H1 (cell line): ENCODE results near the gene E2F1. TPM values are rescaled to one million over a fixed set of nuclear protein-coding genes. Genes with fewer than 3 reads are reported as not detected.

ENCODE experiments used
- CTCF ChIA-PET: fragments of 300-600 bp; sonication (Branson Sonifier 250); formaldehyde crosslinking; loops from one replicate; lab custom pipeline; 2021; ENCODE audit not compliant: partially characterized antibody; lab: Charles Lee
- POLR2A ChIA-PET: fragments of 300-600 bp; sonication (Branson Sonifier 250); formaldehyde crosslinking; loops from one replicate; lab custom pipeline; 2021; ENCODE audit warnings: inconsistent platforms; ENCODE audit not compliant: partially characterized antibody; lab: Charles Lee
- DNase-seq, 2 experiments: peaks; one replicate each; pipeline versions ENCODE4 v3.0.0 to v3.0.0-alpha.2; 2010 to 2022; ENCODE audit warnings: low spot score in 2 of 2, low read depth in 1 of 2, mixed read lengths in 1 of 2
- FAIRE-seq: peaks from 2 replicates; lab custom pipeline; 2011; peaks lifted over from hg19 to GRCh38; lab: Jason Lieb, UNC
- H2AFZ ChIP-seq: 2 replicates; pipeline ENCODE4 v1.8.1; 2012; ENCODE audit warnings: low read length, inconsistent platforms
- H2AK5ac ChIP-seq: 2 replicates; pipeline ENCODE4 v1.6.1; 2013; ENCODE audit warnings: low read depth, low read length
- H2BK120ac ChIP-seq: replicated peaks from 2 replicates; pipeline ENCODE3; 2013; ENCODE audit warnings: low read depth, low read length, inconsistent platforms
- H2BK12ac ChIP-seq: 2 replicates; pipeline ENCODE4 v1.6.1; 2013; ENCODE audit warnings: low read depth, low read length
- H2BK15ac ChIP-seq: 2 replicates; pipeline ENCODE4 v1.6.1; 2013; ENCODE audit warnings: low read length
- H2BK20ac ChIP-seq: 2 replicates; pipeline ENCODE4 v1.6.1; 2013; ENCODE audit warnings: low read length
- H2BK5ac ChIP-seq: 2 replicates; pipeline ENCODE4 v1.6.1; 2013; ENCODE audit warnings: low read depth, low read length
- H3K14ac ChIP-seq: 2 replicates; pipeline ENCODE4 v1.6.1; 2013; ENCODE audit warnings: inconsistent platforms; ENCODE audit not compliant: insufficient read length
- H3K18ac ChIP-seq: 2 replicates; pipeline ENCODE4 v1.6.1; 2013; ENCODE audit warnings: low read length; ENCODE audit errors: extremely low read depth
- H3K23ac ChIP-seq: 2 replicates; pipeline ENCODE4 v1.6.1; 2013; ENCODE audit warnings: inconsistent platforms; ENCODE audit not compliant: insufficient read length
- H3K23me2 ChIP-seq: 2 replicates; pipeline ENCODE4 v1.6.1; 2013; ENCODE audit warnings: low read depth, low read length
- H3K27ac ChIP-seq: 2 replicates; pipeline ENCODE4 v1.6.1; 2011; ENCODE audit warnings: low read depth, low read length, inconsistent platforms
- H3K27me3 ChIP-seq, 4 experiments: replicated peaks in 1 of 4; 1 replicate in 1 of 4; 2 replicates in 3 of 4; pipeline versions ENCODE4 v1.6.1 to v1.8.1; 2011 to 2013; ENCODE audit warnings: low read length in 3 of 4, mild to moderate bottlenecking in 3 of 4, inconsistent platforms in 2 of 4, mixed read lengths in 2 of 4, moderate library complexity in 1 of 4; ENCODE audit not compliant: control insufficient read depth in 3 of 4, insufficient read depth in 3 of 4; ENCODE audit errors: extremely low read depth in 1 of 4
- H3K36me3 ChIP-seq, 4 experiments: 2 replicates each; pipeline versions ENCODE4 v1.6.1 to v1.8.1; 2011 to 2013; ENCODE audit warnings: mild to moderate bottlenecking in 4 of 4, low read length in 3 of 4, moderate library complexity in 2 of 4, control low read depth in 1 of 4, inconsistent platforms in 1 of 4; ENCODE audit not compliant: insufficient read depth in 4 of 4, control insufficient read depth in 2 of 4
- H3K4ac ChIP-seq: replicated peaks from 2 replicates; pipeline ENCODE3; 2013; ENCODE audit warnings: low read length, low read depth, mixed read lengths, inconsistent platforms; ENCODE audit not compliant: insufficient read length
- H3K4me1 ChIP-seq, 4 experiments: replicated peaks in 1 of 4; 1 replicate in 1 of 4; 2 replicates in 3 of 4; pipeline versions ENCODE4 v1.6.1 to v1.8.1; 2011 to 2013; ENCODE audit warnings: low read length in 3 of 4, inconsistent platforms in 2 of 4, mixed read lengths in 1 of 4; ENCODE audit not compliant: insufficient read depth in 4 of 4, control insufficient read depth in 3 of 4
- H3K4me2 ChIP-seq, 2 experiments: 2 replicates each; pipeline versions ENCODE4 v1.6.1 to v1.8.1; 2011 to 2013; ENCODE audit warnings: low read depth in 2 of 2, low read length in 2 of 2, control low read depth in 1 of 2, inconsistent platforms in 1 of 2, mild to moderate bottlenecking in 1 of 2; ENCODE audit not compliant: insufficient read depth in 1 of 2
- H3K4me3 ChIP-seq, 4 experiments: fragments of 200-600, 300-600 bp in 1 of 4; sonication (generic), shearing (Covaris generic), sonication (Bioruptor Twin) in 1 of 4; 2 replicates each; pipeline versions ENCODE4 v1.5.1 to v1.8.1; 2011 to 2016; ENCODE audit warnings: low read length in 4 of 4, low read depth in 3 of 4, control low read depth in 2 of 4, inconsistent platforms in 2 of 4, mild to moderate bottlenecking in 2 of 4, mixed read lengths in 1 of 4, moderate library complexity in 1 of 4; ENCODE audit not compliant: insufficient read depth in 2 of 4; ENCODE audit errors: extremely low read depth in 1 of 4
- H3K56ac ChIP-seq: replicated peaks from 2 replicates; pipeline ENCODE3; 2013; ENCODE audit warnings: low read depth, mild to moderate bottlenecking, mixed read lengths, low read length, inconsistent platforms; ENCODE audit not compliant: insufficient read length
- H3K79me1 ChIP-seq: 2 replicates; pipeline ENCODE4 v1.6.1; 2013; ENCODE audit warnings: low read depth, low read length, control low read depth
- H3K79me2 ChIP-seq, 2 experiments: 2 replicates each; pipeline versions ENCODE4 v1.6.1 to v1.8.1; 2012 to 2013; ENCODE audit warnings: low read length in 2 of 2, mild to moderate bottlenecking in 2 of 2, inconsistent platforms in 1 of 2; ENCODE audit not compliant: insufficient read depth in 2 of 2, control insufficient read depth in 1 of 2
- H3K9ac ChIP-seq, 4 experiments: replicated peaks in 1 of 4; 1 replicate in 1 of 4; 2 replicates in 3 of 4; pipeline versions ENCODE4 v1.6.1 to v1.8.1; 2011 to 2013; ENCODE audit warnings: low read depth in 3 of 4, low read length in 3 of 4, control low read depth in 2 of 4, mild to moderate bottlenecking in 2 of 4, moderate library complexity in 2 of 4, inconsistent platforms in 1 of 4; ENCODE audit errors: extremely low read depth in 1 of 4
- H3K9me3 ChIP-seq, 2 experiments: 2 replicates each; pipeline versions ENCODE4 v1.6.1 to v1.8.1; 2012 to 2013; ENCODE audit warnings: mild to moderate bottlenecking in 2 of 2, moderate library complexity in 2 of 2, control low read depth in 1 of 2, inconsistent platforms in 1 of 2, low read depth in 1 of 2, low read length in 1 of 2, mixed read lengths in 1 of 2; ENCODE audit not compliant: insufficient read depth in 2 of 2
- H4K20me1 ChIP-seq, 2 experiments: replicated peaks in 1 of 2; 2 replicates each; pipeline versions ENCODE3 to v1.8.1; 2011 to 2013; ENCODE audit warnings: inconsistent platforms in 2 of 2, low read length in 2 of 2, mild to moderate bottlenecking in 1 of 2; ENCODE audit not compliant: insufficient read depth in 2 of 2, control insufficient read depth in 1 of 2
- H4K5ac ChIP-seq: 2 replicates; pipeline ENCODE4 v1.6.1; 2013; ENCODE audit warnings: low read length, low read depth, mixed read lengths, inconsistent platforms; ENCODE audit not compliant: insufficient read length
- H4K8ac ChIP-seq: 2 replicates; pipeline ENCODE4 v1.8.0; 2013; ENCODE audit warnings: mild to moderate bottlenecking, moderate library complexity, low read length, inconsistent platforms; ENCODE audit not compliant: insufficient read depth; ENCODE audit errors: extremely low read depth
- H4K91ac ChIP-seq: replicated peaks from 2 replicates; pipeline ENCODE3; 2013; ENCODE audit warnings: low read length, mixed read lengths, inconsistent platforms; ENCODE audit not compliant: insufficient read length
- CBX5 ChIP-seq: fragments of 300-800, 300-1000 bp; sonication (generic); IDR thresholded peaks from 2 replicates; pipeline ENCODE4 v1.7.1; 2016; ENCODE audit warnings: antibody characterized with exemption, low read length, low read depth
- CTBP2 ChIP-seq: IDR thresholded peaks from 2 replicates; pipeline ENCODE4 v1.7.0; 2011; ENCODE audit warnings: borderline replicate concordance, mild to moderate bottlenecking, moderate library complexity, mixed read lengths, low read length; ENCODE audit not compliant: insufficient read depth, insufficient read length
- GABPA ChIP-seq: IDR thresholded peaks from 2 replicates; pipeline ENCODE4 v1.6.1; 2011; ENCODE audit warnings: mild to moderate bottlenecking, low read length, moderate library complexity, borderline replicate concordance; ENCODE audit not compliant: insufficient read depth
- MAX ChIP-seq: IDR thresholded peaks from 2 replicates; pipeline ENCODE4 v1.6.1; 2012; ENCODE audit warnings: inconsistent platforms
- RFX5 ChIP-seq: IDR thresholded peaks from 2 replicates; pipeline ENCODE4 v1.6.1; 2011; ENCODE audit warnings: low read depth, low read length, improper control_type of control experiment, borderline replicate concordance
- WGBS, 2 experiments: shearing (Covaris generic) in 1 of 2; methylation state at CpG; one replicate each; pipeline versions ENCODE4 v1.1.6 to v1.1.7; 2013 to 2015; ENCODE audit warnings: low lambda C conversion rate in 2 of 2, mixed read lengths in 2 of 2, inconsistent platforms in 1 of 2, low coverage in 1 of 2, missing lambda C conversion rate in 1 of 2; ENCODE audit not compliant: insufficient replicate concordance in 2 of 2, insufficient coverage in 1 of 2, insufficient read length in 1 of 2; ENCODE audit errors: extremely low coverage in 1 of 2, missing lambda C conversion rate in 1 of 2; 5-methylcytosine and 5-hydroxymethylcytosine counted together
- polyA plus RNA-seq, 7 experiments: library from polyadenylated mRNA; depleted of rRNA in 3 of 7; stranded (reverse) in 5 of 7; unstranded in 2 of 7; fragments of >200 nt in 5 of 7; fragments of 200-250 nt in 2 of 7; gene quantifications; 1 replicate in 5 of 7; 2 replicates in 1 of 7; 4 replicates in 1 of 7; pipeline versions ENCODE4 v1.2.1 to v1.2.3, GENCODE V29; 2011 to 2013; ENCODE audit warnings: missing spikeins in 2 of 7, mixed read lengths in 2 of 7
- total RNA-seq: library from RNA; stranded (reverse); fragmentation: NEBNext Ultra II Directional; extraction: Animal tissue kit (Norgen Biotek cat#: 25700); gene quantifications from 2 replicates; pipeline ENCODE4 v1.2.1, GENCODE V29; 2021

E2F1 gene
- total and polyA plus RNA-seq, 2 of the 8 experiments (the other 6 are each of a cell fraction or from before 2014, with no cell fraction given): 33.4 to 35.8 TPM

- TF ChIP-seq RFX5 (no peak), CBX5 (no peak), CTBP2 (no peak), MAX (no peak), GABPA (no peak)
- no peak for DNase-seq
- no peaks in the 10 kb centered on the region; the same call in 1 of the 2 replicates for H3K79me1 ChIP-seq
These were observed 21.4 kb downstream of the E2F1 start for GRCh38 chr20:33664762-33665144.

More at GRCh38 chr20:33664762-33665144, 21.4 kb downstream of the E2F1 start:
- H2BK120ac ChIP-seq: no peak overlapping the region
- H2BK5ac ChIP-seq: peak overlapping the region; percentile 73; the same call in 1 of the 2 replicates
- no peak overlapping the region for H2BK20ac ChIP-seq
- H2BK15ac ChIP-seq: no peak overlapping the region; the same call in 1 of the 2 replicates
- no peak overlapping the region for H3K23ac ChIP-seq
- peak overlapping the region; percentile 55; the same call in 1 of the 2 replicates for H3K18ac ChIP-seq
- H2AFZ ChIP-seq: no peak overlapping the region
- H3K36me3 ChIP-seq: peaks cover 2 to 11% (median 6%) of the 10 kb centered on the region in 4 experiments; a peak in 2 of 8 replicates
- peak overlapping the region; percentile 75 for H4K91ac ChIP-seq
- H3K79me2 ChIP-seq: no peaks in the 10 kb centered on the region
- H3K4me3 ChIP-seq: no peak overlapping the region
- H3K9ac ChIP-seq: no peak overlapping the region
- H4K5ac ChIP-seq: no peak overlapping the region
- peak overlapping the region; percentile 12; the same call in 1 of the 2 replicates for H4K8ac ChIP-seq
- peak overlapping the region; percentile 65 for H3K4ac ChIP-seq
- peak overlapping the region in 1 of 2 experiments; percentile 67; a peak in 1 of 4 replicates for H3K4me2 ChIP-seq
- ChIA-PET POLR2A (interaction anchor here (0.6 to 17.9 kb wide), 9 partner anchors 10 to 205 kb away, joined by 3 to 245 read pairs (median 3); partner anchors contain the start of genes NECAB3 and ZNF341), CTCF (interaction anchor here (0.7 to 3.9 kb wide), 10 partner anchors 9 to 207 kb away, joined by 3 to 22 read pairs (median 4); partner anchors contain the start of gene NECAB3)
- peaks cover 0 to 5% of the 10 kb centered on the region in 2 experiments; a peak in 1 of 4 replicates for H3K9me3 ChIP-seq
- no peak overlapping the region for H3K27ac ChIP-seq
- peaks cover 25% of the 10 kb centered on the region; the same call in 1 of the 2 replicates for H3K23me2 ChIP-seq
- peak overlapping the region; percentile 17; the same call in 1 of the 2 replicates for H2AK5ac ChIP-seq
- no peak overlapping the region for H3K56ac ChIP-seq
- H3K27me3 ChIP-seq: peaks cover 0 to 10% (median 3%) of the 10 kb centered on the region in 4 experiments; a peak in 3 of 7 replicates
- WGBS, 2 experiments: 88% methylated on average over 2 of the region's 2 CpGs; no CpG with 5 or more reads in 1 of the 2 experiments
- peaks cover 0 to 15% of the 10 kb centered on the region in 2 experiments for H4K20me1 ChIP-seq
- no peak overlapping the region for H3K14ac ChIP-seq
- peaks cover 0 to 18% (median 11%) of the 10 kb centered on the region in 4 experiments; a peak in 4 of 7 replicates for H3K4me1 ChIP-seq
- H2BK12ac ChIP-seq: peak overlapping the region; percentile 84; the same call in 1 of the 2 replicates
- no peak for FAIRE-seq
